Measurements from ENCODE around the gene TAF9. TPM values are rescaled to one million over a fixed set of nuclear protein-coding genes. Genes with fewer than 3 reads are reported as not detected.

The TAF9 gene
- total RNA-seq (2022; extraction: Qiagen RNA extraction) = 120 to 139 TPM (median 130 TPM) in 5 replicates

GRCh38 chr5:69369340-69370121 is at the start of gene TAF9, which contains the start of the genes AK6 and RAD17:
TAF9 (minus strand) TSS chr5:69369520; CDS start chr5:69365737, 3,783 bp downstream.
AK6 (minus strand) TSS chr5:69369520; CDS start chr5:69369490, 30 bp downstream.
RAD17 (plus strand) TSS chr5:69369818; CDS start chr5:69372209, 2,391 bp downstream.

GRCh38 chr5:69414885-69415583 is 45.7 kb upstream of the TAF9 start, which contains the start of gene MARVELD2:
MARVELD2 (plus strand) TSS chr5:69415116; CDS start chr5:69419386, 4,270 bp downstream.

Other genes starting within 250 kb of the TAF9 start
- 223 to 265 TPM (median 256 TPM) in 5 replicates for gene CCNB1, start 202.4 kb downstream of the TAF9 start, total RNA-seq (2022; extraction: Qiagen RNA extraction)
- gene CENPH, start 179.9 kb downstream of the TAF9 start, total RNA-seq (2022; extraction: Qiagen RNA extraction) = 24.9 to 30.2 TPM (median 27.6 TPM) in 5 replicates
- 48.7 to 67.6 TPM (median 52.4 TPM) in 5 replicates for gene CDK7, start 134.6 kb downstream of the TAF9 start, total RNA-seq (2022; extraction: Qiagen RNA extraction)
- gene CCDC125, start 36.7 kb downstream of the TAF9 start, total RNA-seq (2022; extraction: Qiagen RNA extraction) = 3.1 to 4.2 TPM (median 3.4 TPM) in 5 replicates
- gene AK6, start within 50 bp of the TAF9 start, total RNA-seq (2022; extraction: Qiagen RNA extraction) = 40.6 to 58.8 TPM (median 56.7 TPM) in 5 replicates
- 15.3 to 18.9 TPM (median 16.5 TPM) in 5 replicates for gene RAD17, start 298 bp upstream of the TAF9 start, total RNA-seq (2022; extraction: Qiagen RNA extraction)
- 2.7 to 3.5 TPM (median 2.8 TPM) in 5 replicates for gene MARVELD2, start 45.6 kb upstream of the TAF9 start, total RNA-seq (2022; extraction: Qiagen RNA extraction)
- gene OCLN, start 123.3 kb upstream of the TAF9 start, total RNA-seq (2022; extraction: Qiagen RNA extraction) = 10.8 to 12.9 TPM (median 10.9 TPM) in 5 replicates
- gene GTF2H2C, start 190.7 kb upstream of the TAF9 start, total RNA-seq (2022; extraction: Qiagen RNA extraction) = 33.5 to 36.6 TPM (median 35.0 TPM) in 5 replicates